ENCODE data around the gene ADGRD1.

The ADGRD1 gene

DNA sequence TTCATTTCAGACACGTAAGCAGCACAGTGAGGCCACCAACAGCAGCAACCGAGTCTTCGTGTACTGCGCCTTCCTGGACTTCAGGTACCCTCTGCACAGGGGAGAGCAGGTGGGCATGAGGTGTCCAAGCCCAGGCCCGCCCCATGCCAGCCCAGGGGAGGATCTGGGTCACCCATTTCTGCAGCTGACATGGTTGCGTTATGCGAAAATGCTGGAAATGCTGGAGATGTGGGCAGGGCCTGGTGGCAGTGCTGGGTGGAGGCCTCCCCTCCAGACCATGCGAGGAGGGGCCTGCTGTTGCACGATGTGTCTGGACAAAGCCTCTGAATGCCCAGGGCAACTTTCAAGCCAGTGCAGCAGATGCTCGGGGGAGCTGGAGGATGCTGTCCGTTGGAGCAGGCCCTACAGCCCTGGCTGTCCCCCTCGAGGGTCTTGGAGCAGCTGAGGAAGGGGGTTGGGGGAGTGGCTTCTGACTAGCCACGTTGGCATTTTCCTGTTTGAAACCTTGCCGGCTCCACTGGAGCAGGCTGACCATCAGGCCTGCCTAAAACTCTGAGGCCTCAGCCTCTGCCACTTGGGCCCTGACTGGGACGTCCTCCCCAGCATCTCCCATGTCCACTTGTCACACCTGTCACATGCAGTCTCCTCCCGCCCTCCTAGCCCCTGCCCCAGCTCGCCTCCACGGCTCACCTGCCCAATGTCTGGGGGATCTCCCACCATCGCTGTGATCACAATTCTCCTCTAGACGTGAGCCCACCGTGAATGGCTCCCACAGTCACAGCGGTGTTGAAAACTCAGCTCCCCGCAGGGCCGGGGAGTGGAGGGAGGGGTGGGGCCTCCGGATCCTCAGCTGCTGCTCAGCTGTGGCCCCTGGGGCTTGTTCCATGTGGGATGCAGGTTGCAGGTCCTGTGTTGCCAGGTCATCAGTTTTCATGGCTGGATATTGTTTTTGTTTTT, 123.4 kb downstream of the ADGRD1 start:
- no peak for DNase-seq

DNA sequence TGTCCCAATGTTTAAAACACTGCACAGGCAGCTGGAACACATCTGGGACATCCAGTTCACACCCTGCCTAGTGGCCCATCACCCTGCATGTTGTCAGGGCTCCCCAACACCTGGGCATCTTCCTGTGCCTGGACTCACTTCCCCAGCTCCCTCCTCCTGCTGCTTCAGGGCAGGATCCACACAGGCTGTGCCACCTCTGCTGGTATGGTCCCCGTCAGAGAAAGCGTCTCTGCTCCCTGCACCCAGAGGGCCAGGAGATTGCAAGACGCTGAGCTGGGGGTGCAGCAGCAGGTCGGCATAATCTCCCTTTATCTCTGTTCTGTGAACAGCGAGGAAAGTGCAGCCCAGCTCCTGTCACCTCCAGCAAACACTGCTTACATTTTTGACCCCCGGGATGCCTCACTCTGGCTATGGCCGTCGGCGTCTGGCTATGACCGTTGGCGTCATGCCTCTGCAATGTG, 124.3 kb downstream of the ADGRD1 start:
- DNase-seq: no peak

- no peak for DNase-seq
Observed at GRCh38 chr12:131082290-131083194, 128.8 kb downstream of the ADGRD1 start.

GRCh38 chr12:131084341-131085011, 130.8 kb downstream of the ADGRD1 start:
- no peak for DNase-seq

DNA sequence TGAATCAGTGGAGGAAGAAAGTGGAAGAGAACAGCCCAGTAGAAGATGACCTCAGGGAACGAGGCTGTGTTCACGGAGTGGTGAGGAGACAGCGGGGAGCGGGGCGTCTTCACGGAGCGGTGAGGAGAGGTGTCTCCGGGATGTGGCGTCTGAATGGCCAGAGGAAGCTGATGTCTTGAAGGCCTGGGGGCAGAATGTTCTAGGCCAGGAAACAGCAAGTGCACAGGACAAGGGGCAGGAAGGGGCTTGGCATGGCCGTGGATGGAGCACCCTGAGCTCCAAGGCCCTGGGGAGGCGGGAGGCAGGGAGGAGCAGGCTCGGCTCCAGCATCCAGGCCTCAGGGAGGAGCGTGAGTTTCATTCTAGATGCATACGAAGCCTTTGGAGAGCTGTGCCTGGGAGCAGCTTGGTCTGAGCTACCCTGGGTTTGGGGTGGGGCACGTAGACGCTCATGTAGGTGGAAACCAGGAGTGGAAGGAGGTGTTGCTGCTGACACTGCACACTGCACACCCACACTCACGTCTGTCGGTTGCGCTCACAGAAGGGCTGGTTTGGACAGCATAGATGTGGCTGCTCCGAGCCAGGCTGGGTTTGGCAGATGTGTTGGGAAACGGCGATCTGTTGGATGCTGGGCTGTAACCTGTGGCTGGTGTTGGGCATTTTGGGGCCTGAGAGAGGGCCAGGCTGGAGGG, 131.6 kb downstream of the ADGRD1 start:
- no peak for DNase-seq

GRCh38 chr12:131085816-131086591, 132.3 kb downstream of the ADGRD1 start:
- DNase-seq: no peak

- no peak for DNase-seq
Observed at GRCh38 chr12:131087302-131087818, 133.7 kb downstream of the ADGRD1 start.

DNA sequence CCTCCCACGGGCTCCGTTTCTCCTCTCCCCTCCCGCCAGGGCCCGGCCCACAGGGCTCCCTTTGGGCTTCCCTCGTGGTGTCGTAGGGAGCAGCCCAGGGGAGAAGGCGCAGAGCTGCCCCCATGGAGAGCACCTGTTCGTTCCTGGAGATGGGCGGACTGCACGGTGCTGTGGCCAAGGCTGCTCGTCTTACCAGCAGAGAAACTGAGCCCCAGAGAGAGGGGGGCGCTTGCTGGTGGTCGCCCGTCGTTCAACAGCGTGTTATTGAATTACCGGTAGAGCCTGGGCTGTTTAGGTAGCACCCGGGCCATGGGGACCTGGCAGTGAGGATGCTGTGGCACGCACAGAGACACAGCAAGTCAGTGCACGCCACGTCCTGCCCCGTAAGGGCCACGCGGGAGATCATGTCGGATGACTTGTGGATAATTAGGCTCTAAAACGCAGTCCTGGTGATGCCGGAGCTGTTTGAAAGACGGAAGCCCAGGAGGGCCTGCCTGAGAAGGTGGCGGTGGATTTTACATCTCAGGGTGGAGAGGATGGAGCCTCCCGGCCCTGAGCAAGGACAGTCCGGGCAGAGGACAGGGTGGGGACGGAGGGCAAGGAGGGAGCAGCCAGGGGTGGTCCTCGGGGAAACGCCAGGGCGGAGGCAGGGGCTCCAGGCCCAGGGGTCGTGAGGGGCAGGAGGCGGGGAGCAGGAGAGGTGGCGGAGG, 134.4 kb downstream of the ADGRD1 start:
- no peak for DNase-seq

- no peak for DNase-seq
Observed at GRCh38 chr12:131088701-131089530, 135.2 kb downstream of the ADGRD1 start.

GRCh38 chr12:131089531-131090273, 136.0 kb downstream of the ADGRD1 start:
- DNase-seq: no peak

DNA sequence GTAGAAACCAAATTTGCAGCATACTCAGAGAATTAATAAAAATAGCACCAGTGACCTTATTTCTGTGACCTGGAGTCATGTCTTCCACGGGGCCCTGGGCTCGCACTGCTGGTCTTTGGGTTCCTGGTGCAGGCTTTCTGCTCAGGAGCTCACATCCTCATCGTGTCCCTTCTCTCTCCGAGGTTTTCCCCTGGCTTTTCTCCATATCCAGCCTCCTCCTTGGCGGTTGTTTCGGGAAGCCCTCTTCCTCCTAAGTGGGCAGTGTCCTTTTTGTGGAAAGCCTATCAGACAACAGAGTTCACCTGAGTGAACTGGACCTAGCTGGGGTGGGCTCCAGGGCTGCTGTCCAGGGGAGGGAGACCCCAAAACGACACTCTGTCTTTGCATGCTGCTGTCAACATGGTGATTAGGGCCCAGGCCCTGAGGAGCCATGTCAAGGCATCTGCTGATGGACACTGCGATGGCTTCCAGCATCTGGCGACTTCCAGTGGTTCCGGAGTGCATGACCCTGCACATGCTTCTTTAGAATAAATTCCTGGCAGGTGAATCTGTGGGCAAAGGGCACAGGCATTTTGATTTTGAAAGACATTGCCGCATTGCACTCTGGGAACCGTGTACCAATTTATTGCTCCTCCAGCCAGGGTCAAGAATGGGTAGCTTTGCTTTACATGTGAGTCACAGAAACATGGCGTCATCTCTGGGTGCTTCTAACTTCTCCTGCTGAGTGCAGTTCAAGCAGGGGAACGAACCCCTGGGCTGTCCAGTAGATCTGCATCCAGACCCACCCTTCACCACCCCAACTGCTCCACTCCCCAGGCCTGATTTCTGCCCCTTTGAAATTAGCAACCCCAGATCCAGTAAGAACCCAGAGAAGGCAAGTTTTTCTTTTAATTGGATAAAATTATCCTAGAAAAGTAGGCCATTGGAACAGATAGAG, 136.8 kb downstream of the ADGRD1 start:
- DNase-seq: no peak

DNA sequence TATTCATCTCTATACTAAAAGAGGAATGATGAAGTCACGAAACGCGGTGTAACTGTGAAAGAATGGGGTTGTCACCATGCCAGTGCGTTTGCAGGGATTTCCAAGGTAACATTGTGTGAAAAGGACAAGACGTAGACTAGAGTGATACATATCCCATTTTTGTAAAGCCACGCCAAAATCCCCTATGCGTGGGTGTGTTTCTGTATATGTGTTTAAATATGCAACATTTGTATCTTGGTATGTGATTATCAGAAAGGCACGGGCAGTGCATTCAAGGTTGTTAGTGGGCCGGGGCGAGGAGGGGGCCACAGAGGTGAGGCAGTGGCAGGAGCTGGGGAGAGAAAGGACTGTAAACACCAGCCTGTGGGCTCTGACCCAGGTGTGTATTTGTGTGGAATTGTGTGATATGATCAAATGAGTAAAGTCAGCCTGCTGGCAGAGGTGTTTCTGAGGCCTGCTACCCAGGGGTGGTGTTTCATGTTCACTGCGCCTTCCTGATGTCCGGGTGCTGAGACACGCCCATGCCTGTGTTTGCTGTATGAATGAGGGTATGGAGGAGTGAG, 137.8 kb downstream of the ADGRD1 start:
- no peak for DNase-seq

- no peak for DNase-seq
Observed at GRCh38 chr12:131091976-131092691, 138.4 kb downstream of the ADGRD1 start.

DNA sequence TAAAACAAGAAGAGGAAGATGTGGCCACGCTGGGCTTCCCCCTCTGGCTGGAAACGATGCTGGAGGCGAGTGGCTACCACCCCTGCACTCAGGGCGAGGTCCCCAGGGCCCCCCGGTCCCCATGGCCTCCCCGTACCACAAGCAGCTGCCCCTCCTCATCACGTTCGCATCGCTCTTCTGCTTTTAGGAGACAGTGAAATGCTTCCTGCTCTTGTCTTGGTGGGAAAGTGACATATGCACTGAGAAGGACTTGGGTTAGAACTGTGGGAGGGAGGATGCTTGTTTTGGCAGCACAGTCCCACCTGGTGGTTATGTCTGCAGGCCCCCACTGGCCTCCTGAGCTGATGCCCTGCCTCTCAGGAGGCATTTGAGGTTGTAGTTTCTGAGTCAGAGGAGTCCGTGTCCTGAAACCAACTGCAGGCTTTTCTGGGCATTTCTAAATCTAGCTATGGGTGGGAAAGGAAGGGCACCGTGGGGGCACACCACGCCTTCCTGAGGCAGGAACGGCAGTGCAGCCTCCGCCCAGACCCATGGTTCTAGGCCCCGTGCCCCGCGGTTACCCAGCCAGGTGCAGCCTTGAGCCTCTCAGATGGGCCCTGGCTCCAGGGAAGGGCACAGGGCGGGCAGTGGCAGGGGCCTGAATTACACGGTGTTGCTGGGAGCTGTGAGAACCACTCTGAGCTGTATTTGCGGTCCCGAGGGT, 139.3 kb downstream of the ADGRD1 start:
- no peak for DNase-seq

GRCh38 chr12:131093604-131093955, 139.9 kb downstream of the ADGRD1 start:
- no peak for DNase-seq

All from SHP77 treated with DMSO at 0.1 percent for 48 hours (cell line).